Inflammatory macrophage treated with lipopolysaccharide for 4 hours (primary cell): ENCODE measurements around the gene TNS3.
"Not testable (repeated sequence)": the region's sequence is repeated elsewhere in the genome, so short reads cannot be mapped to it uniquely, and the experiment has no call there.

ENCODE experiments used
- DNase-seq: peaks from one replicate; pipeline ENCODE4 v3.0.0-alpha.2; 2020

The TNS3 gene

DNA sequence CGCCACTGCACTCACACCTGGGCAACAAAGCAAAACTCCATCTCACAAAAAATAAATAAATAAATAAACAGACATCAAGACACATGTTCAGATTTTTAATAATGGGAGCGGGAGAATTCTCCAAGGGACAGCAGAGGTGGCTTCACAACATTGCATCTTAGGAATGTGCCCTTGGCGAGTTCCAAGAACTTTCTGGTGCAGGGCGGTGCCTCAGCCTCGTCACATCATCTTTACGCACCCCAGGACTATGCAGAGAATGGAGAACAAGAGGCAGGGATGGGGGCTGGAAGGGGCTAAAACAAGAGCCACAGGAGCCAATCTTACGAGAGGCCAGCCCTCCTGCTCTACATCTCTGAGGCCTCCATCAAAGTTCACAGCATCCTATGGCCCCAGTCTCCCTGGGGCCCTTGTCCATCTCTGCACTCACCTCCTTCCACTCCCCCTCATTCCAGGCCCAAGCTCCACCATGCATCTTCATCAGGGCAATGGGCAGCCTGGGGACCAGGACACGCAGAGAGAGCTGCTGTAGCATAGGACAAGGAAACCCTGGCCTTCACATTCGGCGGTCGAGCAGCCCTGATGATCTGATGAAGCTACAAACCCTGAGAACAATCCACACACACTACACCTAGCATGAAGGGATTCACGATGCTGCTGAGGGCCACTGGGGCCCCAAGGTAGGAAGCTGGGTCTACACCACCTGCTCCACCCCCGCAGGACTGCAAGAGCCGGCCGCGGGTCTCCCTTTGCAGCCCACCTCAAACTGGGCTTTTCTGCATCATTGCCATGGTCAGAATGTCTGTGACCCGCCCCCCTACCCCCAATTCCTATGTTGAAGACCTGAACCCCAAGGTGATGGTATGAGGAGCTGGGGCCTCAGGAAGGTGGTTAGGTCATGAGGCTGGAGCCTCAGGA, 22.3 kb downstream of the TNS3 start:
- no peak for DNase-seq

GRCh38 chr7:47557694-47558670, 23.9 kb downstream of the TNS3 start:
- DNase-seq: no peak

- no peak for DNase-seq
Observed at GRCh38 chr7:47557317-47557693, 24.6 kb downstream of the TNS3 start.

- peak; percentile 61 for DNase-seq
Observed at GRCh38 chr7:47556511-47557180, 25.3 kb downstream of the TNS3 start.

DNA sequence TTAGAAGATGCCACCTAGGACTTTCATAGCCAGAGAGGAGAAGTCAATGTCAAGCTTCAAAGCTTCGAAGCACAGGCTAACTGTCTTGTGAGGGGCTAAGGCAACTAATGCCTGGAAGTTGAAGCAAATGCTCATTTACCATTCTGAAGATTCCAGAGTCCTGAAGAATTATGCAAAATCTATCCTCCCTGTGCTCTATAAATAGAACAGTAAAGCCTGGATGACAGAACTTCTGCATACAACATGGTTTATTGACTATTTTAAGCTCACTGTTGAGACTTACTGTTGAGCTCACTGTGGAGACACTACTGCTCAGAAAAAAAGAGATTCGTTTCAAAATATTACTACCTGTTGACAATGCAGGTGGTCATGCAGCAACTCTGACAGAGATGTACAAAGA, 28.6 kb downstream of the TNS3 start:
- DNase-seq: no peak

- DNase-seq: peak; percentile 42
Observed at GRCh38 chr7:47552621-47553020, 29.3 kb downstream of the TNS3 start.

- DNase-seq: no peak
Observed at GRCh38 chr7:47551668-47552440, 30.1 kb downstream of the TNS3 start.

DNA sequence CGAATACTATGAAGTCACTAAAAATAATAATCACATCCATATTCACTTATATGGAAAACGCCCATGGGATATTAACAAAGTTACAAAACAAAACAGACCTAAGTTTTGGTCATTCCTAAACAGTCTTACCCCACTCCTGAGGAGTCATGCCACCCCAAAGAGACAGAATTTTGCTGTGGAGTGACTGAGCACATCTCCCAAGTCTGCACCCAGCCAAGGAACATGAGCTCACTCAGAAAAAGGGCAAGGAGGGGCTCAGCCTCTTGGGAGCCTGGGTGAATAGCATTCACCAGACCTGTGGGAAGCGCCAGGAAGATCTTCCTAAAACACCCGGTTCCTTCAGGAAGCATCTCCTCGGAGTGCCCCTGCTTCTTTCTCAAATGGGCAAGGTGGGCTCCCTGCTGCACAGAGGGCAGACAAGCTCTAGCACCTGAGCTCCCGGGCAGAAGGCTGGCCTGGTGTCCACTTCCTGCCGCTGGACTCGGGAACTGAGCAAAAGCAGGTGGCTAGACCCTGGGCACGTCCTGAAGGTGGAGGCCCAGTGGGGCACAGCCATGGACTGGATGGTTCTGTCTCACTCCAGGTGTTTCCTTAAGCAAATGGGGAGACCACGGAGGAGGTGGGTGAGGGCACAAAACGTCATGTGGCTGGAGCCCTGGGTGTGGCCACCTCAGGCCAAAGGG, 31.0 kb downstream of the TNS3 start:
- DNase-seq: no peak

GRCh38 chr7:47549916-47550315, 32.0 kb downstream of the TNS3 start:
- no peak for DNase-seq

- no peak for DNase-seq
Observed at GRCh38 chr7:47549397-47549796, 32.5 kb downstream of the TNS3 start.

DNA sequence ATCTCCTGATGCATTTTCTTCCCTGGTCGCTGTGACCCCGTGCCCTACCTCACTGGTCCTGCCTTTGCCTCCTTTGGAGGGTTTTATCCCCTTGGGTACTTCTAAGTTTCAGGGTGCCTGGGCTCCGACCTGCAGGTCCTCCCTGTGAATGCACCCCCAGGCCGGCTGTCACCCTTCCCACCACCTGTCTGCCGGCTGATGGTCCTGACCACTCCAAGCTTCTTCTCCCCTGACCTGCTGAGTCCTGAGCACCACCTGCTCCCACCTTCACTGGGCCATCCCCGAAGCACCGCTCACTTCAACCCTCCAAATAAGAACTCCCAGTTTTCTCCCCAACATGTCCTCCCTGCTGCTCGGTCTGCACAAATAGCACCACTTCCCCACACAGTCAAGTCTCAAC, 33.4 kb downstream of the TNS3 start:
- DNase-seq: no peak

DNA sequence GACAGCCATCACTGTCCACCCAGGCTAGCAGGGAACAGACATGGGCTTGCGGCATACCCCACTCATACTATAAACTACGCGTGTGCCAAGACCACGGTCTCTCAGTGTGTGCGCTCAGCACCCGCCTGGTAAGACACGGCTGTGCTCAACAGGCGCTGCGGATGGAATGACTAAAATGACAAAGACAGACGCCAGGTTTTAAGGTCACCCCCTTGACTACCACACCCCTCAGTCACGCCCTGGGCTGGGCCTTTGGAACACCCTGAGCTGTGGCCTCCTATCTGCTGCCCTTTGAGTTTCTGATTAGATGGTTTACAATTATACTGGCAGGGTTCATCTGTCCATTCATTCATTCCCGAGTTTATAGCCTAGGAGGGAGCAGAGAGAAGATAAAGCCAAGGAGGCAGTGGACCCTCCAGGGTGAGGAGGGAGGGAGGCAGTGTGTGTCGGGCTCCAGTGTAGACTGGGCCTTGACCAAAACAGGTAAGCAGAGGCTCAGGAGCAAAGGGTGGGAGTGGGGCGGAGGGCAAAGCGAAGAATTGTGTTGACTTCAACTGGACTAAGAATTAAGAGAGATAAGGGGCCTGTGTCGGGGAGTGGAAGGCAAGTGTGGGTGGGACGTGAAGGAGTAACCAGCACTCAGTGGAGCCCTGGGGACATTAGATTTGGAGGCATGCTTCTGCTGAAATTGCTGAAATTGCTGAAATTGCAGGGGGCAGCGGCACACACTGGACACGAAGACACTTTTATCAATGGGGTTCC, 35.0 kb downstream of the TNS3 start:
- DNase-seq: no peak

- DNase-seq: no peak
Observed at GRCh38 chr7:47546171-47546570, 35.7 kb downstream of the TNS3 start.

GRCh38 chr7:47544416-47544815, 37.5 kb downstream of the TNS3 start:
- DNase-seq: no peak

GRCh38 chr7:47543714-47544113, 38.2 kb downstream of the TNS3 start:
- DNase-seq: peak; percentile 55

DNA sequence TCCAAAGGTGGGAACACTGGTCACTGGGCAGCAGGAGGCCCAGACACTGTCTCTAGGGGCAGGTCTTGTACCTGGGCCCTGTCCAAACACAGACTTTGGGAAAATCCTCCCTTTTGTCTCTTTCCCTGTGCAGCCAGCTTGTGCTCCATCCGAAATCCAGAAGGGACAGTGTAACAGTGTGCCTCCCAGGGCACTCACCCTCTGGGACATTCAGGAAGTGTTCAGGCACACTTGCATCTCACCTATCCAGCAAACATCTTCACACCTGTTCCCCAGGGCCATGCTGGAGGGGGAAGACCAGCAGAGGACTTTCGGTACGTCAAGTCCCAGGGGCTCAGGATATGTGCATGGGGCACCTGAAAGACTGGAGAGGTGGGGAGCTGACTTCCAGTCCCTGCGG, 38.9 kb downstream of the TNS3 start:
- no peak for DNase-seq

GRCh38 chr7:47542051-47542450, 39.9 kb downstream of the TNS3 start:
- DNase-seq: no peak

DNA sequence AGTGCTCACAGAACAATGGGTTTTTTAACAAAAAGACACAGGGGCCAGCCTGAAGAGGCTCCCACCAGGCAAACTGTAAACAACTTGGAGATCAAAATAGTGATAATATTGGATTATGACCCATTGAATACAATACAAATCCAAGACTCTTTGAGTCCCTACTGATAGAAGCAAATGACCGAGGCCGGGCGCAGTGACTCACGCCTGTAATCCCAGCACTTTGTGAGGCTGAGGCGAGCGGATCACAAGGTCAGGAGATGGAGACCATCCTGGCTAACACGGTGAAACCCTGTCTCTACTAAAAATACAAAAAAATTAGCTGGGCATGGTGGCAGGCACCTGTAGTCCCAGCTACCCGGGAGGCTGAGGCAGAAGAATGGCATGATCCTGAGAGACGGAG, 40.4 kb downstream of the TNS3 start:
- not testable (repeated sequence) for DNase-seq

GRCh38 chr7:47540387-47541350, 41.2 kb downstream of the TNS3 start:
- DNase-seq: peak; percentile 36

- no peak for DNase-seq
Observed at GRCh38 chr7:47540053-47540386, 41.9 kb downstream of the TNS3 start.
